GM12892 (cell line): ENCODE measurements around the gene ZFHX3.

Experiments
- POLR2A ChIP-seq: IDR thresholded peaks from 2 replicates; pipeline ENCODE4 v1.6.1; 2011; ENCODE audit warnings: low read depth, low read length, control low read depth
- POLR2AphosphoS5 ChIP-seq: IDR thresholded peaks from 2 replicates; pipeline ENCODE4 v1.6.1; 2011; ENCODE audit warnings: low read depth, low read length, control low read depth

GRCh38 chr16:73027685-73028111, 20.2 kb downstream of the ZFHX3 start:
- TF ChIP-seq POLR2AphosphoS5 (no peak), POLR2A (no peak)
